Activated CD8-positive, alpha-beta memory T cell treated with anti-CD3 and anti-CD28 coated beads for 36 hours (primary cell): ENCODE results near the gene KDM6A. TPM values are rescaled to one million over a fixed set of nuclear protein-coding genes. Genes with fewer than 3 reads are reported as not detected.
"Not testable (repeated sequence)": the region's sequence is repeated elsewhere in the genome, so short reads cannot be mapped to it uniquely, and the experiment has no call there.

Experiments
- CTCF ChIA-PET: fragments of 350-600 bp; sonication (Branson Sonifier 250); formaldehyde crosslinking; loops from one replicate; lab custom pipeline; 2021; ENCODE audit warnings: antibody characterized with exemption; lab: Charles Lee
- POLR2A ChIA-PET: fragments of 350-600 bp; sonication (Branson Sonifier 250); formaldehyde crosslinking; loops from one replicate; lab custom pipeline; 2021; ENCODE audit warnings: antibody characterized with exemption; lab: Charles Lee
- total RNA-seq, 2 experiments: library from RNA; stranded (reverse); gene quantifications; one replicate each; pipeline ENCODE4 v1.2.3, GENCODE V29; 2021

The KDM6A gene
- total RNA-seq, 2 experiments from 2014 or later: 17.1 to 19.9 TPM

DNA sequence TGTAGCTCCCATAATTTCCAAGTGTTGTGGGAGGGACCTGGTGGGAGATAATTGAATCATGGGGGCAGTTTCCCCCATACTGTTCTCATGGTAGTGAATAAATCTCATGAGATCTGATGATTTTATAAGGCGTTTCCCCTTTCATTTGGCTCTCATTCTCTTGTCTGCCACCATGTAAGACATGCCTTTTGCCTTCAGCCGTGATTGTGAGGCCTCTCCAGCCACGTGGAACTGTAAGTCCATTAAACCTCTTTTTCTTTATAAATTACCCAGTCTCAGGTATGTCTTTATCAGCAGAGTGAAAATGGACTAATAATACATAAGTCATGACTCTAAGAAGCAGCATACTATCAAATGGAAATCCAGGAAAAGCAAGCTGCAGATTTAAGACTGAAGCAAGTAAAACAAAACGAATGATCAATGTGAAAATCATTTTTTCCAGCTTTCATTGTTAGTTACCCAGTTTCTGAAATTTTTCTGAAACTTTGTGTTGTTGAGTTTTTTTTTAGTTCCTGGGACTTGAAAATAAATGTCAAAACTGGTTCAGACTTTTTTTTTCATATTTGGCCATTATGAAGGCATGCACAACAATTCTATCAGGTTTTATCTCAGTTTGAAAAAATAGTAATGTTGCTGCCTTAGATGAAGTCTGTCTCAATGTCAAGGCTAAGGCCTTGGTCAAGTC is 262.5 kb downstream of the KDM6A start:
- POLR2A ChIA-PET, CTCF ChIA-PET: not testable (repeated sequence)

DNA sequence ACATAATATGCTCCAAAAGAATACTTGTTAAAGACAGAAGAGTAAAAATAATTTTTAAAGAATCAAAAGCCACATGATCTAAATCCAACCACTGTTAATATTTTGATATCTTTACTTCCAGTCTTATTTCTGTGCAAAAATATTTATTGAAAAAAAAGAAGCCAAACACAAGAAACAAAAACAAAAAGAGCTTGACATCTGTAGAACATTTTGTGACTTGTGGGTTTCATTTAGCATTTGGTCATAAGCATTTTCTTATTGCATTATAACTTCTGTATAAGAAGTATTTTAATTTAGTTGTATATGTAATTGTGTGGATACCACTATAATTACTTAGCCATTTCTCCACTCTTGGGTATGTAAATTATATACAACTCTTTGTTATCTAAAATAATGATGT is 264.5 kb downstream of the KDM6A start:
- POLR2A ChIA-PET: no interaction called here
- CTCF ChIA-PET: no interaction called here

DNA sequence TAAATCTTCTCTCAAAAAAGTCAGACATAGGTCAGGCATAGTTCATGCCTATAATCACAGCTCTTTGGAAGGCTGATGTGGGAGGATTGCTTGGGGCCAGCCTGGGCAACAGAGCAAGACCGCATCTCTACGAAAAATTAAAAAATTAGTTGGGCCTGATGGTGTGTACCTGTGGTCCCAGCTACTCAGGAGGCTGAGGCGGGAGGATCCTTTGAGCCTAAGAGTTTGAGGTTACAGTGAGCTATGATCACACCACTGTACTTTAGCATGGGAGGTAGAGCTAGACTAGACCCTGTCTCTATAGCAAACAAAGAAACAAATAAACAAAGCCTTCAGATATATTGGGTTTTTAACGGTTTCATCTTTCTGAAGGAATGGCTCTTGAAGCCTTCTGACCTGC is 265.5 kb downstream of the KDM6A start:
- CTCF ChIA-PET: no interaction called here
- POLR2A ChIA-PET: no interaction called here

DNA sequence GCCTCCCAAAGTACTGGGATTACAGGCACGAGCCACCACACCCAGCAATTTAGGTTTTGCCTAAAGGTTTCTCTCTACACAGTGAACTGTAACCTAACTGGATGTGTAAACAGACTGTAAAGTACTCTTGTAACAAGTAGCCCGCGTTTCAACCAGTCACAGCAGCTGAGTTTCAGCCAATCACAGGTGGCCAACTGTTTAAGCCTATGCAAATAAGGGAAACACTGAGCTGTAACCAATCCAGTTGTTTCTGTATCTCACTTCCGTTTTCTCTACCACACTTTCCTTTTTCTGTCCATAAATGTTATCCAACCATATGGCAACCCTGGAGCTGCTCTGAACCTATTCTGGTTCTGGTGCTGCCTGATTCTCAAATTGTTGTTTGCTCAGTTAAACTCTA is 267.8 kb downstream of the KDM6A start:
- POLR2A ChIA-PET: no interaction called here
- CTCF ChIA-PET: no interaction called here

DNA sequence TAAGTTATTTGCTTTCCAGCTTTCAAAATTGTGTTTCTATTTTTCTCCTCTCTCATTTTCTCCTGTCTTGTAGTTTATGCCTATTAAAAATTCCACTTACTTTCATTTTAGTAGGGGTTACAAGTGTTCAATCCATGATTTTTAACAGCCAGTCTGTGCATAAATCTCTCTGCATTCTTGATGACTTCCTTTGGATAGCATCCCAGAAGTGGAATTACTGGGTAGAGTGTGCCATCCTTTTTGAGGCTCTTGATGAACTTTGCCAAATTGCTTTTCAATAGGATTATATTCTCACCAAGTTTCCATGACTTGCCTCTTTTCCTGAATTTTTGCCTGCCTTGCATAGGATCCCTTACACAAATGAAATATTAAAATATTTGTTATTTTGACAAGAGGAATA is 269.2 kb downstream of the KDM6A start:
- CTCF ChIA-PET: no interaction called here
- POLR2A ChIA-PET: no interaction called here

DNA sequence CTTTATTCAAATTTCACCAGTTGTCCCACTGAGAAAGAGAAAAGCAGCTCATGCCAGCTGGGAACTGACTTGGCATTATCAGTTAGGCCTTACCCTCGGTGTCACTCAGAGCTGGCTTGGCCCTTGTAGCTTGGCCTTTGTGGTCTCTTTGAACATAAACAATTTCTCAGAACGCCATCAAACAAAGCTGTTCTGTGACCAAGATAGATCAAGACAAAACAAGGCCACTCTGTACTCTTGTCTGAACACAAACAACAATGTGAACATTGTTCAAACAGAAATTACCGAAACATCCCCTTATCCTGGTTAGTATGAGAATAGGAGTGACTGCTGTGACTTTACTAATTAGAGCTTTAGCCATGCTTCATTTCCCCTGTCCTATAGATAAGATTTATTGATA is 270.5 kb downstream of the KDM6A start:
- POLR2A ChIA-PET: no interaction called here
- CTCF ChIA-PET: no interaction called here

DNA sequence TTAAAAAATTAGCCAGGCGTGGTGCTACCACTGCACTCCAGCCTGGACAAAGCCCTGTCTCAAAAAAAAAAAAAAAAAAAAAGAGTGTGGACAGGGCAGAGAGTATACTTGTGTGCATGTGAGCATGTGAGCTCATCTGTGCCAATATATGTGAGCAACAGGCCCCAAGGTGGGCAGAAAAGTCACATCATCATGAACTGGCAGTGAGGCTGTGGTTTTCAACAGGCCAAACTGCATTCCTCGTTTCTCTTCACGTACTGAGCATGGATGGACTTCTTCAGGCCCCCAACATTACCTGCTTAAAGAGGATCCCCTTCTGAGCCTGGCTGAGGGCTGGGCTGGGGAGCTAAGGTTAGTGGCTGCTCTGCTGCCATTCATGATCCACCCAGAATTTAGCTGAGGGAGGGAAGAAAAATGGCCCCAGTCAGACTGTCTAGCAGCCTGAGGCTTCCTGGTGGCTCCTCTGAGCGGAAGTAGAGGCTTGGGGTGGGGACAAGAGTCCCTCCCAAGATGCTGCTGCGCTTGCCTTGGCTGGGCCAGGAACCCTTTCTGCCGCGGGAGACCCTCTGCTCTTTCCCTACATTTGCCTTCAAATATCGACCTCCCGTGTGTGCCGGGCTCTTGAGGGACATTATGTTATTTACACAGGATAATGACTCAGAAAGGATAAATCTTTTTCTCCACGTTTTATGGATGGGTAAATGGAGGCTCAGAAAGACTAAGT is 272.7 kb downstream of the KDM6A start:
- POLR2A ChIA-PET: no interaction called here
- CTCF ChIA-PET: no interaction called here

DNA sequence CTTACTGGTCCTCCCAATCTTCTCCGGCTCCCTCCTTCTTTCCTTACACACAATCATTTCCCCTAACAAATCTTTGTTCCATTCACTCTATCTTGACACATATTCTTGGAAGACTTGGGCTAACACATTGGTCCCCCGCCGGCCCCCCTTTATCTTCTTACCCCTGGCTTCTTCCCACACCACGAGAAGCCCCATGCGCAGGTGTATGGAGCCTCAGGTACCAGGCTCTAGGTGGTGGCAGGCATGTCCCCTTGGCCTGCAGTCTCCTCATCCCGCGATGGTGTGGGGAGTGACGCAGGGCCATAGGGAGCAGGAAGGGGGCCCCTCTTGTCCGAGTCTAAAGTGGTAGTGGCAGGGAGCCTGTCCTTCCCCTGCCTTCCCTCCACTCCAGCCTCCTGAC is 277.8 kb downstream of the KDM6A start:
- POLR2A ChIA-PET: no interaction called here
- CTCF ChIA-PET: no interaction called here

DNA sequence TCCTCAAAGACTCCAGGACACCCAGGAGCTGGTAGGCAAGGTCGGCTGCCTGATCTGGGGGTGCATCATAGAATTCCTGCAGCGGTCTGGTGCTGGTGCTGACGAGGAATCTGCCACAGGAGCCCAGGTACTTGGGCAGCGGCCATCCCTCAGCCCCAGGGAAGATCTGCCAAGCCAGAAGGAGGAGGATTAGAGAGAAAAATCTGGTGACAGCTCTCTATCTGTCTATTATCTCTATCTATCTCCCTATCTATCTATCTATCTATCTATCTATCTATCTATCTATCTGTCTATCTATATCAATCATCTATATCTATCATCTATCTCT is 281.0 kb downstream of the KDM6A start:
- ChIA-PET CTCF (no interaction called here), POLR2A (no interaction called here)

DNA sequence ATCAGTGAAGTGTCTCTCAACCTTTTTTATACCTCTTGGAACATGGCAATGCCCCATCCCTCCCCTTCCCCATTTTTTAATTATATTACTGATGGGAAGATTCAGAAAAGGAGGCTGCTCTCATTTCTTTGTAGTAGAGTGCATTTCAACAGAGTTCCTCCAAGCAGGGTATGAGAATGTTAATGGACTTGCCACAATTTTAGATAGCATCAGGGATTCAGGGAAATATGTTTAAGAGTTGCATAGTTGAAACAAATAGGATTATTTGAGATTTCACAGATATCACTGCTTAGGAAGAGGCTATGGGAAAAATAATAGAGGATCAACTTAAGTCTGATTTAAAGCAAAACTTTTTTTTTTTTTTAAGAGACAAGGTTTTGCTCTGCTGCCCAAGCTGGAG is 281.5 kb downstream of the KDM6A start:
- ChIA-PET CTCF (no interaction called here), POLR2A (no interaction called here)

DNA sequence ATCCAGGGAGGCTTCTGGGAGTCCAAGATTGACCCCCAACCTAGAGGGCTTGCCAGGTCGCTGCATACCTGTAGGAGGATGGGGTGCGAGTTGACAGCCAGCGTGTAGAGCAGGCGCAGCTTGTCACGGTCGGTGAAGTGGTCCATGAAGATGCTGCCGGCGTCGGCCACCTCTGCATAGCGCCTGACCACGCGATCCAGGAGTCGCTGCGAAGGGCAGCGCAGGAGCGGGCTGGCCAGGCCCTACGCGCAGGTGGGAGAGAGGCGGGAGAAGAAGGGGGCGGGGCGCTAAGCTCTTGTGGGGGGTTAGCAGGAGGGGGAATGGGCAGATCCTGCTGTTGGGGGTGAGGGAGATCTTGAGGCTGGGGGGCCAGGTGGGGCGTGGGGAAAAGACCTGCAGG is 284.7 kb downstream of the KDM6A start:
- ChIA-PET CTCF (no interaction called here), POLR2A (no interaction called here)

Other genes with a start within 250 kb of the KDM6A start
- not detected for gene DUSP21, start 29.2 kb upstream of the KDM6A start, total RNA-seq